ENCODE results near the gene RBMS2. TPM values are rescaled to one million over a fixed set of nuclear protein-coding genes. Genes with fewer than 3 reads are reported as not detected.

RBMS2 gene
- polyA plus RNA-seq, 6 donors from 2014 or later: 0.03 to 6.0 (median 0.54) TPM

GRCh38 chr12:56631790-56632700 is 110.4 kb downstream of the RBMS2 start:
- H3K36me3 Mint-ChIP-seq: no peaks in the 10 kb centered on the region
- DNase-seq (peak; percentile 52), ATAC-seq (ENCODE audit: low read depth in 2 of 2) (peak; percentile 11 to 12)
- H3K27me3 Mint-ChIP-seq: no peaks in the 10 kb centered on the region
- H3K4me3 Mint-ChIP-seq: peak overlapping the region; percentile 22 to 99 (median 92)
- H3K9me3 Mint-ChIP-seq: no peaks in the 10 kb centered on the region
- peaks cover 65 to 82% (median 78%) of the 10 kb centered on the region in 3 donors for H3K4me1 Mint-ChIP-seq
- H3K27ac Mint-ChIP-seq: peak overlapping the region; percentile 53 to 95 (median 90)

GRCh38 chr12:56632701-56633467 is 111.3 kb downstream of the RBMS2 start:
- peak overlapping the region; percentile 62 to 95 (median 90) for H3K27ac Mint-ChIP-seq
- H3K27me3 Mint-ChIP-seq: no peaks in the 10 kb centered on the region
- H3K9me3 Mint-ChIP-seq: no peaks in the 10 kb centered on the region
- peaks cover 0 to 3% of the 10 kb centered on the region in 2 donors for H3K36me3 Mint-ChIP-seq
- DNase-seq (no peak), ATAC-seq (ENCODE audit: low read depth in 2 of 2) (no peak)
- peaks cover 66 to 85% (median 80%) of the 10 kb centered on the region in 3 donors for H3K4me1 Mint-ChIP-seq
- H3K4me3 Mint-ChIP-seq: peak overlapping the region; percentile 71 to 99 (median 92)

- H3K36me3 Mint-ChIP-seq: peaks cover 0 to 7% of the 10 kb centered on the region in 2 donors
- DNase-seq: no peak
- no peaks in the 10 kb centered on the region for H3K27me3 Mint-ChIP-seq
- H3K27ac Mint-ChIP-seq: peak overlapping the region in 3 of 6 donors; percentile 79 to 95 (median 92)
- ATAC-seq (ENCODE audit: low read depth in 2 of 2): no peak
- H3K9me3 Mint-ChIP-seq: no peaks in the 10 kb centered on the region
- peak overlapping the region; percentile 86 to 99 (median 94) for H3K4me3 Mint-ChIP-seq
- peaks cover 60 to 84% (median 72%) of the 10 kb centered on the region in 3 donors for H3K4me1 Mint-ChIP-seq
Observed at GRCh38 chr12:56633468-56634241, 112.0 kb downstream of the RBMS2 start.

GRCh38 chr12:56634242-56634836 is 112.7 kb downstream of the RBMS2 start:
- no peak for DNase-seq
- Mint-ChIP-seq H3K4me1 (peaks cover 57 to 81% (median 66%) of the 10 kb centered on the region in 3 donors), H3K27me3 (no peaks in the 10 kb centered on the region), H3K36me3 (peaks cover 4 to 11% of the 10 kb centered on the region in 2 donors), H3K27ac (peak overlapping the region in 5 of 6 donors; percentile 86 to 99 (median 96)), H3K4me3 (peak overlapping the region; percentile 86 to 99 (median 94)), H3K9me3 (no peaks in the 10 kb centered on the region)
- ATAC-seq (ENCODE audit: low read depth in 2 of 2): no peak

- Mint-ChIP-seq H3K27ac (peak overlapping the region; percentile 91 to 99 (median 99)), H3K4me3 (peak overlapping the region; percentile 86 to 99 (median 94)), H3K27me3 (no peaks in the 10 kb centered on the region), H3K9me3 (no peaks in the 10 kb centered on the region), H3K36me3 (peaks cover 11 to 12% of the 10 kb centered on the region in 2 donors), H3K4me1 (peaks cover 57 to 84% (median 66%) of the 10 kb centered on the region in 3 donors)
- peak; percentile 32 to 40 for ATAC-seq (ENCODE audit: low read depth in 2 of 2)
- peak; percentile 74 for DNase-seq
Observed at GRCh38 chr12:56634837-56635791, 113.5 kb downstream of the RBMS2 start.

- Mint-ChIP-seq H3K27me3 (no peaks in the 10 kb centered on the region), H3K4me3 (peak overlapping the region; percentile 86 to 99 (median 94)), H3K36me3 (peaks cover 16 to 18% of the 10 kb centered on the region in 2 donors), H3K4me1 (peaks cover 52 to 75% (median 61%) of the 10 kb centered on the region in 3 donors), H3K9me3 (no peaks in the 10 kb centered on the region), H3K27ac (peak overlapping the region; percentile 91 to 99 (median 99))
- DNase-seq: peak; percentile 39
- ATAC-seq (ENCODE audit: low read depth in 2 of 2): peak; percentile 34 to 35
Observed at GRCh38 chr12:56635806-56636674, 114.4 kb downstream of the RBMS2 start.

- no peaks in the 10 kb centered on the region for H3K9me3 Mint-ChIP-seq
- no peaks in the 10 kb centered on the region for H3K27me3 Mint-ChIP-seq
- peak; percentile 72 to 77 for ATAC-seq (ENCODE audit: low read depth in 2 of 2)
- peak; percentile 98 for DNase-seq
- H3K4me1 Mint-ChIP-seq: peaks cover 47 to 66% (median 54%) of the 10 kb centered on the region in 3 donors
- peak overlapping the region; percentile 86 to 99 (median 94) for H3K4me3 Mint-ChIP-seq
- H3K36me3 Mint-ChIP-seq: peaks cover 16 to 18% of the 10 kb centered on the region in 2 donors
- peak overlapping the region; percentile 91 to 99 (median 99) for H3K27ac Mint-ChIP-seq
Observed at GRCh38 chr12:56636675-56637540, 115.3 kb downstream of the RBMS2 start.

- H3K27ac Mint-ChIP-seq: peak overlapping the region in 4 of 6 donors; percentile 57 to 99 (median 94)
Observed at GRCh38 chr12:56637621-56638020, 116.0 kb downstream of the RBMS2 start.

GRCh38 chr12:56641219-56641618 is 119.6 kb downstream of the RBMS2 start:
- H3K36me3 Mint-ChIP-seq: peaks cover 24 to 25% of the 10 kb centered on the region in 2 donors
- no peaks in the 10 kb centered on the region for H3K9me3 Mint-ChIP-seq
- H3K4me3 Mint-ChIP-seq: no peak overlapping the region
- peaks cover 19 to 50% (median 32%) of the 10 kb centered on the region in 3 donors for H3K4me1 Mint-ChIP-seq
- no peak for DNase-seq
- H3K27ac Mint-ChIP-seq: no peak overlapping the region
- H3K27me3 Mint-ChIP-seq: no peaks in the 10 kb centered on the region
- ATAC-seq (ENCODE audit: low read depth in 2 of 2): no peak

More at GRCh38 chr12:56637621-56638020, 116.0 kb downstream of the RBMS2 start:
- Mint-ChIP-seq H3K9me3 (no peaks in the 10 kb centered on the region), H3K36me3 (peaks cover 16 to 18% of the 10 kb centered on the region in 2 donors), H3K27me3 (no peaks in the 10 kb centered on the region), H3K4me1 (peaks cover 42 to 59% (median 47%) of the 10 kb centered on the region in 3 donors), H3K4me3 (peak overlapping the region in 5 of 8 donors; percentile 20 to 99 (median 44))
- no peak for DNase-seq
- no peak for ATAC-seq (ENCODE audit: low read depth in 2 of 2)

GRCh38 chr12:56644654-56645053 is 123.0 kb downstream of the RBMS2 start:
- ATAC-seq (ENCODE audit: low read depth in 2 of 2): no peak
- no peak for DNase-seq
- H3K27ac Mint-ChIP-seq: peak overlapping the region; percentile 65 to 99 (median 98)
- H3K9me3 Mint-ChIP-seq: no peaks in the 10 kb centered on the region
- peaks cover 11 to 35% (median 24%) of the 10 kb centered on the region in 3 donors for H3K4me1 Mint-ChIP-seq
- peak overlapping the region; percentile 79 to 98 (median 96) for H3K4me3 Mint-ChIP-seq
- H3K27me3 Mint-ChIP-seq: no peaks in the 10 kb centered on the region
- H3K36me3 Mint-ChIP-seq: peaks cover 12 to 18% of the 10 kb centered on the region in 2 donors

Measured in naive B cell (primary cell).